Thoracic aorta (tissue), 2 donors: ENCODE results near the gene COPG2. TPM values are rescaled to one million over a fixed set of nuclear protein-coding genes. Genes with fewer than 3 reads are reported as not detected.

Experiments
- ATAC-seq: fragments of 150-250 bp; one replicate; pipeline ENCODE4 v1.8.0; 2017; ENCODE audit warnings: low read depth; ENCODE audit not compliant: insufficient number of reproducible peaks, low FRiP score
- DNase-seq: peaks from one replicate; pipeline ENCODE4 v3.0.0-alpha.2; 2020; ENCODE audit warnings: low spot score
- H3K27ac ChIP-seq, 2 donors: fragments of 200-600 bp; sonication (generic); 1 replicate in 1 of 2; 2 replicates in 1 of 2; pipeline ENCODE4 v1.5.1; 2016; ENCODE audit warnings: mild to moderate bottlenecking in 2 of 2, moderate library complexity in 2 of 2
- H3K27me3 ChIP-seq: fragments of 200-600 bp; sonication (generic); replicated peaks from 2 replicates; pipeline ENCODE4 v1.6.0; 2016; ENCODE audit warnings: mild to moderate bottlenecking; ENCODE audit not compliant: insufficient read depth
- H3K36me3 ChIP-seq: fragments of 200-600 bp; sonication (generic); one replicate; pipeline ENCODE4 v1.5.1; 2016
- H3K4me1 ChIP-seq, 2 donors: fragments of 200-600 bp; sonication (generic); 1 replicate in 1 of 2; 2 replicates in 1 of 2; pipeline versions ENCODE4 v1.5.1 to v1.6.0; 2016; ENCODE audit warnings: low read depth in 2 of 2, mild to moderate bottlenecking in 1 of 2; ENCODE audit not compliant: control insufficient read depth in 1 of 2
- H3K4me3 ChIP-seq: fragments of 200-600 bp; sonication (generic); 2 replicates; pipeline ENCODE4 v1.5.1; 2016; ENCODE audit warnings: mild to moderate bottlenecking
- H3K9me3 ChIP-seq: fragments of 200-600 bp; sonication (generic); 2 replicates; pipeline ENCODE4 v1.5.1; 2016
- CTCF ChIP-seq: fragments of 200-600 bp; sonication (generic); IDR thresholded peaks from one replicate; pipeline ENCODE4 v1.5.1; 2019; ENCODE audit warnings: antibody characterized with exemption
- total RNA-seq, 2 donors: library from RNA; depleted of rRNA; stranded (reverse); fragments of >200 nt; gene quantifications; one replicate each; pipeline versions ENCODE4 v1.1.0 to v1.2.3, GENCODE V29; 2016

The COPG2 gene
- total RNA-seq, 2 donors from 2014 or later, result 8.8 to 9.5 TPM

- DNase-seq (no peak), ATAC-seq (no peak)
- TF ChIP-seq CTCF, result no peak
- Histone ChIP-seq H3K36me3 (peaks cover 5% of the 10 kb centered on the region), H3K27me3 (no peaks in the 10 kb centered on the region), H3K9me3 (no peaks in the 10 kb centered on the region), H3K4me3 (no peak overlapping the region), H3K4me1 (no peaks in the 10 kb centered on the region), H3K27ac (no peak overlapping the region)
Measured at GRCh38 chr7:130650611-130651120, 17.9 kb downstream of the COPG2 start.

DNA sequence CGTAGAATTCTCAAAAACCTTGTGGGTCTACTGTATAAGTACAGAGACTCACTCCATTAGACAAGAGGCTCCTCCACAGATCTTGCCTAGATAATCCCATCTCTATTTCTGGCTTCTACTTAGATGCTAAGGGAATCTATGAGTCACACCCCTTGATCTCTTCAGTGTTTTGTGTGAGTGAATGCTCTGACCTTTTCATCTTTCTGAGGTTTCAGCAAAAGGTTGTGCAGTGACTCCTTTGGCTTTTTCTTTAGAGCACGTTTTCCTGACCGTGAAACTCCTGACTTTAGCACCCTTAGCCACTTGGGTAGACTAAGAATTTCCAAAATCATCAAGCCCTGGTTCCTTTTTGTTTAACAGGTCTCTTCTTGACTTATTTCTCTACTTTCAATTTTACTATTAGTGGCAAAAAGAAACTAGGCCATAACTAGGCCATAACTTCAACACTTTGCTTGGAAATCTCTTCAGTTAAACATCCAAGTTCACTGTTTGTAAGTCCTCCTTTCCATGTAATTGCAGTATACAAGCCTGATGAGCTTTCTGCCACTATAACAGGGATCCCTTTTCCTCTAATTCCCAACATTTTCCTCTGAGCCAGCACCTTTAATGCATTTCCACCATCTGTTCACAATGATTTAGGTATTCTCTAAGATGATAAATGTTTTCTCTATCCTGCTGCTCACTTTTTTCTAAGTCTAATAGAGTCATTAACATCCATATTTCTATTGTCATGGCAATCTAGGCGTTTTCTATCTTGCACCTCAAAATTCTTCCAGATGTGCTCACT, 19.4 kb downstream of the COPG2 start:
- no peak for ATAC-seq
- Histone ChIP-seq H3K27ac (no peak overlapping the region), H3K4me3 (no peak overlapping the region), H3K27me3 (no peaks in the 10 kb centered on the region), H3K4me1 (no peaks in the 10 kb centered on the region), H3K36me3 (peaks cover 5% of the 10 kb centered on the region), H3K9me3 (no peaks in the 10 kb centered on the region)
- no peak for DNase-seq
- no peak for TF ChIP-seq CTCF

GRCh38 chr7:130648580-130648979, 20.0 kb downstream of the COPG2 start:
- Histone ChIP-seq H3K4me3 (no peak overlapping the region), H3K36me3 (peaks cover 5% of the 10 kb centered on the region), H3K4me1 (no peaks in the 10 kb centered on the region), H3K27ac (no peak overlapping the region), H3K9me3 (no peaks in the 10 kb centered on the region), H3K27me3 (no peaks in the 10 kb centered on the region)
- TF ChIP-seq CTCF, result no peak
- ATAC-seq (no peak), DNase-seq (no peak)

- TF ChIP-seq CTCF, result no peak
- Histone ChIP-seq H3K9me3 (no peaks in the 10 kb centered on the region), H3K4me3 (no peak overlapping the region), H3K27ac (no peak overlapping the region), H3K36me3 (no peaks in the 10 kb centered on the region), H3K4me1 (no peaks in the 10 kb centered on the region), H3K27me3 (no peaks in the 10 kb centered on the region)
- DNase-seq (no peak), ATAC-seq (no peak)
Measured at GRCh38 chr7:130642383-130642782, 26.2 kb downstream of the COPG2 start.

DNA sequence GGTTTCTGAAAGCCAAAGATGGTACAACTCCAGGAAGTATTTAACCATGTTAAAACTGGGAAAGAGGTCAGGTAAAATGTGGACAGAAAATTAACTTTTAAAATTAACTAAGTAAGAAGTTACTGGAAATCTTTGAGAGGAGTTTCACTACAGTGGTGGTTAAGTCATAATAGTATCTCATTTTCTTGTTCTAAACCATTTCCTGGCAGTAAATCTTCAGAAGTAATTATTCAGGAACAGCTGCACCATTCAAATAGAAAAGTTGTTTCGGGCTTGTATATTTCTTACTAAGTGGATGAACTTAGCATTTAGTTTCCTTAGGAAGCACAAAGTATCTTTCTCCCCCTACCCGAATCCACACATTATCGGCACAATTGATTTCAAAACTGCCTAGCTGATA, 27.1 kb downstream of the COPG2 start:
- Histone ChIP-seq H3K4me1 (no peaks in the 10 kb centered on the region), H3K9me3 (no peaks in the 10 kb centered on the region), H3K27me3 (no peaks in the 10 kb centered on the region), H3K36me3 (no peaks in the 10 kb centered on the region), H3K4me3 (no peak overlapping the region), H3K27ac (no peak overlapping the region)
- TF ChIP-seq CTCF, result no peak
- ATAC-seq (no peak), DNase-seq (no peak)
